HL-60 (cell line): ENCODE measurements around the gene MFSD6.

Source experiments
- GABPA ChIP-seq: IDR thresholded peaks from 2 replicates; pipeline ENCODE4 v1.6.1; 2012; ENCODE audit warnings: low read depth
- POLR2AphosphoS5 ChIP-seq: IDR thresholded peaks from 2 replicates; pipeline ENCODE4 v1.6.1; 2012; ENCODE audit warnings: low read depth
- SPI1 ChIP-seq: IDR thresholded peaks from 2 replicates; pipeline ENCODE4 v1.6.1; 2012; ENCODE audit warnings: low read depth, mild to moderate bottlenecking, borderline replicate concordance
- TF ChIP-seq, protein P1 (sequence below): IDR thresholded peaks from one replicate; pipeline ENCODE4 v1.5.1; 2011; ENCODE audit warnings: low read length, control low read depth, inconsistent platforms; ENCODE audit not compliant: insufficient read depth
- TF ChIP-seq, protein P2 (sequence below): IDR thresholded peaks from 2 replicates; pipeline ENCODE4 v1.6.1; 2012; ENCODE audit warnings: low read depth; ENCODE audit not compliant: insufficient replicate concordance

DNA sequence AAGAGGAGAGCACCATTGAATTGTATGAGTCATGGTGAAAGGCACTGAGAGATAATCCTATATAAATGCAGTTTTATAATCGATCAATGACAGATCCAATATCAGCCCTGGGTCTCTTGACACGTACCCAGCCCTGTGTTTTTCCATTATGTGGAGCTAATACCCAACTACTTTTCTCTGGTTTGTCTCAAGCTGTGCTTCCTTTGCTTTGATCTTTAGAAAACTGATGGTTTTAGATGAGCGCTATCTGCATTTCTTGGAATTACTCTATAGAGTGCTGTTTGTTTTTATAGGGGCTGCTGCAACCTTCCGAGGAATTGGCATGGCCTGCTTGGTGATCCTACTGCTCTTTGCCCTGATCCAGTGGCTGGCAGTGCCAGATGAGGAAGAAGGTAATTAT lies 81.3 kb downstream of the MFSD6 start:
- TF ChIP-seq, protein P1, sequence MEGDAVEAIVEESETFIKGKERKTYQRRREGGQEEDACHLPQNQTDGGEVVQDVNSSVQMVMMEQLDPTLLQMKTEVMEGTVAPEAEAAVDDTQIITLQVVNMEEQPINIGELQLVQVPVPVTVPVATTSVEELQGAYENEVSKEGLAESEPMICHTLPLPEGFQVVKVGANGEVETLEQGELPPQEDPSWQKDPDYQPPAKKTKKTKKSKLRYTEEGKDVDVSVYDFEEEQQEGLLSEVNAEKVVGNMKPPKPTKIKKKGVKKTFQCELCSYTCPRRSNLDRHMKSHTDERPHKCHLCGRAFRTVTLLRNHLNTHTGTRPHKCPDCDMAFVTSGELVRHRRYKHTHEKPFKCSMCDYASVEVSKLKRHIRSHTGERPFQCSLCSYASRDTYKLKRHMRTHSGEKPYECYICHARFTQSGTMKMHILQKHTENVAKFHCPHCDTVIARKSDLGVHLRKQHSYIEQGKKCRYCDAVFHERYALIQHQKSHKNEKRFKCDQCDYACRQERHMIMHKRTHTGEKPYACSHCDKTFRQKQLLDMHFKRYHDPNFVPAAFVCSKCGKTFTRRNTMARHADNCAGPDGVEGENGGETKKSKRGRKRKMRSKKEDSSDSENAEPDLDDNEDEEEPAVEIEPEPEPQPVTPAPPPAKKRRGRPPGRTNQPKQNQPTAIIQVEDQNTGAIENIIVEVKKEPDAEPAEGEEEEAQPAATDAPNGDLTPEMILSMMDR: no peak
- TF ChIP-seq POLR2AphosphoS5: no peak
- TF ChIP-seq, protein P2, sequence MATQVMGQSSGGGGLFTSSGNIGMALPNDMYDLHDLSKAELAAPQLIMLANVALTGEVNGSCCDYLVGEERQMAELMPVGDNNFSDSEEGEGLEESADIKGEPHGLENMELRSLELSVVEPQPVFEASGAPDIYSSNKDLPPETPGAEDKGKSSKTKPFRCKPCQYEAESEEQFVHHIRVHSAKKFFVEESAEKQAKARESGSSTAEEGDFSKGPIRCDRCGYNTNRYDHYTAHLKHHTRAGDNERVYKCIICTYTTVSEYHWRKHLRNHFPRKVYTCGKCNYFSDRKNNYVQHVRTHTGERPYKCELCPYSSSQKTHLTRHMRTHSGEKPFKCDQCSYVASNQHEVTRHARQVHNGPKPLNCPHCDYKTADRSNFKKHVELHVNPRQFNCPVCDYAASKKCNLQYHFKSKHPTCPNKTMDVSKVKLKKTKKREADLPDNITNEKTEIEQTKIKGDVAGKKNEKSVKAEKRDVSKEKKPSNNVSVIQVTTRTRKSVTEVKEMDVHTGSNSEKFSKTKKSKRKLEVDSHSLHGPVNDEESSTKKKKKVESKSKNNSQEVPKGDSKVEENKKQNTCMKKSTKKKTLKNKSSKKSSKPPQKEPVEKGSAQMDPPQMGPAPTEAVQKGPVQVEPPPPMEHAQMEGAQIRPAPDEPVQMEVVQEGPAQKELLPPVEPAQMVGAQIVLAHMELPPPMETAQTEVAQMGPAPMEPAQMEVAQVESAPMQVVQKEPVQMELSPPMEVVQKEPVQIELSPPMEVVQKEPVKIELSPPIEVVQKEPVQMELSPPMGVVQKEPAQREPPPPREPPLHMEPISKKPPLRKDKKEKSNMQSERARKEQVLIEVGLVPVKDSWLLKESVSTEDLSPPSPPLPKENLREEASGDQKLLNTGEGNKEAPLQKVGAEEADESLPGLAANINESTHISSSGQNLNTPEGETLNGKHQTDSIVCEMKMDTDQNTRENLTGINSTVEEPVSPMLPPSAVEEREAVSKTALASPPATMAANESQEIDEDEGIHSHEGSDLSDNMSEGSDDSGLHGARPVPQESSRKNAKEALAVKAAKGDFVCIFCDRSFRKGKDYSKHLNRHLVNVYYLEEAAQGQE: no peak
- no peak for TF ChIP-seq GABPA
- TF ChIP-seq SPI1: no peak
